Measurements from ENCODE around the gene ATF7.
A peak's percentile ranks its signal among the peaks of the same experiment; 100 is the strongest.

- TF ChIP-seq CTCF (IDR thresholded peaks at IDR 0.05) (no peak), POLR2A (IDR thresholded peaks at IDR 0.05) (no peak), POLR2AphosphoS5 (IDR thresholded peaks at IDR 0.05) (peak in 1 of 3 donors; percentile 61)
These were observed 61.2 kb downstream of the ATF7 start for GRCh38 chr12:53564941-53565340.

Data from breast epithelium (tissue), 3 donors.